Measurements from ENCODE around the gene AMER3.

- TF ChIP-seq TAF1 (IDR thresholded peaks at IDR 0.05; ENCODE audit: borderline replicate concordance, low read depth, low read length) (no peak), RELA (IDR thresholded peaks at IDR 0.05; ENCODE audit: borderline replicate concordance, partially characterized antibody) (no peak), RCOR1 (conservative IDR thresholded peaks at IDR 0.05; ENCODE audit: low read depth, low read length) (no peak), SPI1 (IDR thresholded peaks at IDR 0.05; ENCODE audit: borderline replicate concordance, insufficient read depth, low read depth, low read length) (no peak), MEF2B (IDR thresholded peaks at IDR 0.05; ENCODE audit: partially characterized antibody, poor library complexity, severe bottlenecking) (no peak)
Observed at GRCh38 chr2:130735200-130735599, 20.1 kb upstream of the AMER3 start.
